ENCODE results near the gene PRPF40A.

DNA sequence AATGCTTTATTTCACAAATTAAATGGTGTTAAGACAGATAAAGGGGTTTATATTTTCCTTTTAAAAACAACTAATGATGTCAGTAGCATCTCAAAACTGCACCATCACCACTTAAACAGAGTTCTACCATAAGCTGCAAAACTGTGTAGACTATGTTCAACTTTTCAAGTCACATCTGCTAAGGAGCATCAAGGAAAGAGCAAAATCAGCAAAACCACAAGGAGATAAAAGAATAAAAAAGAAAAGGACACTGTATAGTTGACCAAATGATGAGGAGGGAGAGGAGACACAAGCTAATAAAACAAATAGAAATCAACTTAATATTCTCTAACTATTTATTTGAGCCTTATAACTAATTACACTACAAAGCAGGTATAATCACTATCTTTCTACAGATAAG lies 33.9 kb downstream of the PRPF40A start:
- TF ChIP-seq, protein P1, sequence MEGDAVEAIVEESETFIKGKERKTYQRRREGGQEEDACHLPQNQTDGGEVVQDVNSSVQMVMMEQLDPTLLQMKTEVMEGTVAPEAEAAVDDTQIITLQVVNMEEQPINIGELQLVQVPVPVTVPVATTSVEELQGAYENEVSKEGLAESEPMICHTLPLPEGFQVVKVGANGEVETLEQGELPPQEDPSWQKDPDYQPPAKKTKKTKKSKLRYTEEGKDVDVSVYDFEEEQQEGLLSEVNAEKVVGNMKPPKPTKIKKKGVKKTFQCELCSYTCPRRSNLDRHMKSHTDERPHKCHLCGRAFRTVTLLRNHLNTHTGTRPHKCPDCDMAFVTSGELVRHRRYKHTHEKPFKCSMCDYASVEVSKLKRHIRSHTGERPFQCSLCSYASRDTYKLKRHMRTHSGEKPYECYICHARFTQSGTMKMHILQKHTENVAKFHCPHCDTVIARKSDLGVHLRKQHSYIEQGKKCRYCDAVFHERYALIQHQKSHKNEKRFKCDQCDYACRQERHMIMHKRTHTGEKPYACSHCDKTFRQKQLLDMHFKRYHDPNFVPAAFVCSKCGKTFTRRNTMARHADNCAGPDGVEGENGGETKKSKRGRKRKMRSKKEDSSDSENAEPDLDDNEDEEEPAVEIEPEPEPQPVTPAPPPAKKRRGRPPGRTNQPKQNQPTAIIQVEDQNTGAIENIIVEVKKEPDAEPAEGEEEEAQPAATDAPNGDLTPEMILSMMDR (tag by site-specific recombination; IDR thresholded peaks at IDR 0.05), result no peak
- TF ChIP-seq ZBTB17 (tag by site-specific recombination; IDR thresholded peaks at IDR 0.05), result no peak
- no peak for TF ChIP-seq ZNF561 (tag by site-specific recombination; IDR thresholded peaks at IDR 0.05; ENCODE audit: borderline replicate concordance)
- TF ChIP-seq ZNF433 (tag by site-specific recombination; IDR thresholded peaks at IDR 0.05; ENCODE audit: low read depth), result no peak
- TF ChIP-seq ZNF548 (tag by site-specific recombination; IDR thresholded peaks at IDR 0.05), result no peak
- TF ChIP-seq, protein P2, sequence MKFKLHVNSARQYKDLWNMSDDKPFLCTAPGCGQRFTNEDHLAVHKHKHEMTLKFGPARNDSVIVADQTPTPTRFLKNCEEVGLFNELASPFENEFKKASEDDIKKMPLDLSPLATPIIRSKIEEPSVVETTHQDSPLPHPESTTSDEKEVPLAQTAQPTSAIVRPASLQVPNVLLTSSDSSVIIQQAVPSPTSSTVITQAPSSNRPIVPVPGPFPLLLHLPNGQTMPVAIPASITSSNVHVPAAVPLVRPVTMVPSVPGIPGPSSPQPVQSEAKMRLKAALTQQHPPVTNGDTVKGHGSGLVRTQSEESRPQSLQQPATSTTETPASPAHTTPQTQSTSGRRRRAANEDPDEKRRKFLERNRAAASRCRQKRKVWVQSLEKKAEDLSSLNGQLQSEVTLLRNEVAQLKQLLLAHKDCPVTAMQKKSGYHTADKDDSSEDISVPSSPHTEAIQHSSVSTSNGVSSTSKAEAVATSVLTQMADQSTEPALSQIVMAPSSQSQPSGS (tag by site-specific recombination; IDR thresholded peaks at IDR 0.05; ENCODE audit: low read depth), result no peak
- no peak for TF ChIP-seq ZNF747 (tag by site-specific recombination; IDR thresholded peaks at IDR 0.05)
- TF ChIP-seq ZNF146 (tag by site-specific recombination; IDR thresholded peaks at IDR 0.05), result no peak
- no peak for TF ChIP-seq ZNF350 (tag by site-specific recombination; IDR thresholded peaks at IDR 0.05)
- no peak for TF ChIP-seq ZNF416 (tag by site-specific recombination; IDR thresholded peaks at IDR 0.05)
- TF ChIP-seq ZNF24 (tag by site-specific recombination; IDR thresholded peaks at IDR 0.05), result no peak
- TF ChIP-seq, protein P3, sequence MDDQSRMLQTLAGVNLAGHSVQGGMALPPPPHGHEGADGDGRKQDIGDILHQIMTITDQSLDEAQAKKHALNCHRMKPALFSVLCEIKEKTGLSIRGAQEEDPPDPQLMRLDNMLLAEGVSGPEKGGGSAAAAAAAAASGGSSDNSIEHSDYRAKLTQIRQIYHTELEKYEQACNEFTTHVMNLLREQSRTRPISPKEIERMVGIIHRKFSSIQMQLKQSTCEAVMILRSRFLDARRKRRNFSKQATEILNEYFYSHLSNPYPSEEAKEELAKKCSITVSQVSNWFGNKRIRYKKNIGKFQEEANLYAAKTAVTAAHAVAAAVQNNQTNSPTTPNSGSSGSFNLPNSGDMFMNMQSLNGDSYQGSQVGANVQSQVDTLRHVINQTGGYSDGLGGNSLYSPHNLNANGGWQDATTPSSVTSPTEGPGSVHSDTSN (CRISPR knock-in tag; IDR thresholded peaks at IDR 0.05), result no peak
